Right forelimb (tissue), 1 donor: ENCODE results near the gene GRM3.
"Not testable (repeated sequence)": the region's sequence is repeated elsewhere in the genome, so short reads cannot be mapped to it uniquely, and the experiment has no call there.

Experiments used
- DNase-seq: peaks from one replicate; pipeline ENCODE4 v3.0.0-alpha.2; 2018

GRM3 gene

DNA sequence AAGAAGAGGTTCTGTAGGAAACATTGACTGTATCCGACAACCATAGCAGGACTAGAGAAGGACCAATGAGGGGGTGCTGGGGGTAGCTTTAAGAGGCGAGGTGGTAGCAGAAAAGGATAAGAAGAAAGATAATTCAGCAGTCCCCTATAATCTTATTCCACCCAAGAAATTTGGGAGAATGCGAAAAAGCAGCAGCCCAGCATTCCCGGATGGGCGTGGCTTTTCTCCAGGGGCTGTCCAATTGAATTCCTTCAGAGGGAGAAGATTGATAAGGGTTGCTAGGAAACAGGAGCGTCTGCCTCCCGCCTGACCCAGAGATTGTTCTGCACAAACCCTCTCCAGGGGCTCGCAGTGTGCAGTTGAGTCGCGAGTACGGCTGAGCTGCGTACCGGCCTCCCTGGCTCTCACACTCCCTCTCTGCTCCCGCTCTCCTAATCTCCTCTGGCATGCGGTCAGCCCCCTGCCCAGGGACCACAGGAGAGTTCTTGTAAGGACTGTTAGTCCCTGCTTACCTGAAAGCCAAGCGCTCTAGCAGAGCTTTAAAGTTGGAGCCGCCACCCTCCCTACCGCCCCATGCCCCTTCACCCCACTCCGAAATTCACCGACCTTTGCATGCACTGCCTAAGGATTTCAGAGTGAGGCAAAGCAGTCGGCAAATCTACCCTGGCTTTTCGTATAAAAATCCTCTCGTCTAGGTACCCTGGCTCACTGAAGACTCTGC lies at the start of gene GRM3:
Gene GRM3 (plus strand): TSS at position 349 of the 721 bp plus-strand sequence. CDS start 121,237 bp downstream, outside the sequence.
- peak; percentile 48 for DNase-seq

DNA sequence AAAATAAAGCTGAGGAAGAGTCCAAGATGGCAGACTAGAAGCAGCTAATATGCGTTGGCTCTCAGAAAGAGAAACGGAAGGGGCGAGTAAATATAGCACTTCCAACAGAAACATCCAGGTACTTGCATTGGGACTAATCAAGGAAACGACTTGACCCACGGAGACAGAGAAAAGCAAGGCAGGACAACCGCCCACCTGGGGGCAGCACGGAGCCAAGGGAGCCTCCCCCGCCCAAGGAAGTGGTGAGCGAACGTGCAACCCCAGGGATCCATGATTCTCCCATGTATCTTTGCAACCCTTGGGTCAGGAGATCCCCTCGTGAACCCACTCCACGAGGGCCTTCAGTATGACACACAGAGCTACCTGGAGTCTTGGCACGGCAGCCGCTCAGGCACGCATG lies 45.4 kb upstream of the GRM3 start:
- no peak for DNase-seq

DNA sequence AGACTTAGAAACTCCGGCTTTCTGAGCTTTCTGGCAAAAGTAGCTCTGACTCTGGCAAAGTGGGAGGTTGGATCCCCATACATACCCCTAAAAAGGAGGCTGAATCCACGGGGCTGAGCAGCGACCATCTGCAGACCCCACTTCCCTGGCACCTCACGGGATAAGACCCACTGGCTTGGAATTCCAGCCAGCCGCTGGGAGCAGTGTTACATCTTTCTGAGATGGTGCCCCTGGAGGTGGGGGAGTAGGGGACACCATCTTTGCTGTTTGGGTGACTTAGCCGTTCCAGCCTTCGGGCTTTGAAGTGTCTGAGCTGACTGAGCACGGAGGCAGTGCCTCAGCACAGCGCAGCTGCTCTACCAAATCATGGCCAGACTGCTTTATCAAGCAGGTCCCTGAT lies 45.0 kb upstream of the GRM3 start:
- no peak for DNase-seq

DNA sequence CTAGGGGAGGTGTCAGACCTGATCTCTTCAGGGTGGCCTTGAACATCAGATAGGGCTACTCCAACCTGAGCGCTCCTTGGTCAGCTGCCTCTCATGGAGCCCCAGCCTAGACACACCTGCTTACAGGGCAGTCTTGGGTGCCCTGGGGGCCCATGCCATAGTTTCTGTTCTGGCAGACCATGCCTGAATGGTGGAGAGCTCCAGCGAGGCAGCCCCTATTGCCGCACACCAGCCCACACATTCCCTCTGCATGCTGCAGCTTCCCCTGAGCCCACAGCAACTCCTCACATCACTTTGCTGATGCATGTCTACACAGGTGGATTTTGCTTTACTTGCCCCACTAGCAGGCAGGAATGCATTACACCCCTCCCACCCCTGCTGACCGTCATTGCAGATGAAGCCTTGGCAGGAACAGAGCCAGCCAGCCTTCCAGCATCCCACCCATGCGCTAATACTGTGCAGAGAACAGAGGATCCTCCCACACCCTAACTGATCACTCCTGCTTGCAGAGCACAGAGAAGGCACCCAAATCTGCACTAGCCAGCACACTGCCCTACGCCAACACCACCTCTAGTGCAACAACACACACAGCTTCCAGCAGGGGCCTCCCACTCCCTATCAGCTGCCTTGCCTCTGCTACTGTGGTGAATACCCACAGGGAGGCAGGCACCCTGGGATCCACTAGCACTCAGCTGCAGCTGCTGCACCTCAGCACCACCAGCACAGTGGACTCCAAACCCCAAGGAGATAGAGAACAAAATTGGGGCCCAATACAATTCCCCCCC lies 43.0 kb upstream of the GRM3 start:
- DNase-seq = no peak

DNA sequence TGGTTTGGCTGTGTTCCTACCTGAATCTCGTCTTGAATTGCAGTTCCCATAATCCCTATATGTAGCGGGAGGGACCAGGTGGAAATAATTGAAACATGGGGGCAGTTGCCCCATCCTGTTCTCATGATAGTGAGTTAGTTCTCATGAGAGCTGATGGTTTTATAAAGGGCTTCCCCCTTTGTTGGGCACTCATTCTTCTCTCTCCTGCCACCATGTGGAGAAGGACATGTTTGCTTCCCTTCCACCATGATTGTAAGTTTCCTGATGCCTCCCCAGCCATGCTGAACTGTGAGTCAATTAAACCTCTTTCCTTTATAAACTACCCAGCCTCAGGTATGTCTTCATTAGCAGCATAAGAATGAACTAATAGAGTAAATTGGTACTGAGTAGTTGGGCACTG lies 28.0 kb upstream of the GRM3 start:
- not testable (repeated sequence) for DNase-seq

DNA sequence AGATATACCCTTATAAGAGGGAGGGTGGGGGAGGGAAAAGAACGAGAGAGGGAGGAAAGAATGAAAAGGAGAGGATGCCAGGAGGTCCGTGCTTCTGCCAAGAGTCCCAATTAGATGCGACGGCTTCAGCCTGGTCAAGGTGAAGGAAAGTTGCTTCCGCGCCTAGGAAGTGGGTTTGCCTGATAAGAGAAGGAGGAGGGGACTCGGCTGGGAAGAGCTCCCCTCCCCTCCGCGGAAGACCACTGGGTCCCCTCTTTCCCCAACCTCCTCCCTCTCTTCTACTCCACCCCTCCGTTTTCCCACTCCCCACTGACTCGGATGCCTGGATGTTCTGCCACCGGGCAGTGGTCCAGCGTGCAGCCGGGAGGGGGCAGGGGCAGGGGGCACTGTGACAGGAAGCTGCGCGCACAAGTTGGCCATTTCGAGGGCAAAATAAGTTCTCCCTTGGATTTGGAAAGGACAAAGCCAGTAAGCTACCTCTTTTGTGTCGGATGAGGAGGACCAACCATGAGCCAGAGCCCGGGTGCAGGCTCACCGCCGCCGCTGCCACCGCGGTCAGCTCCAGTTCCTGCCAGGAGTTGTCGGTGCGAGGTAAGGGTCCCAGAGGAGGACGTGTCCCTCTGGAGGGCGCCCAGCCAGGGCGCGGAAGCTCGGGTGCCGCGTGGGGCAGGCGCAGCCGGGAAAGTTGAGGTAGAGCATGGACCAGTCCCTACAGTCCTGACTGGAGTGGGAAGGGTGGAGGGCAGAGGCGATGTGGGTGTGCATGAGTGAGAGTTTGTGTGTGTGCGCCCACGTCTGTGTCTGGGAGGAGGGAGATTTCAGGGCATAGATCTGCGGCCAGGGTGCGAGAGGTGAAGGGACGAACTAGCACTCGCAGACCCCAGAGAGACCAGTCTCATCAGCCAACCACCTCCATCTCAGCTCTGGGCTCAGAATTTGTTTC lies 844 bp downstream of the GRM3 start:
- no peak for DNase-seq

DNA sequence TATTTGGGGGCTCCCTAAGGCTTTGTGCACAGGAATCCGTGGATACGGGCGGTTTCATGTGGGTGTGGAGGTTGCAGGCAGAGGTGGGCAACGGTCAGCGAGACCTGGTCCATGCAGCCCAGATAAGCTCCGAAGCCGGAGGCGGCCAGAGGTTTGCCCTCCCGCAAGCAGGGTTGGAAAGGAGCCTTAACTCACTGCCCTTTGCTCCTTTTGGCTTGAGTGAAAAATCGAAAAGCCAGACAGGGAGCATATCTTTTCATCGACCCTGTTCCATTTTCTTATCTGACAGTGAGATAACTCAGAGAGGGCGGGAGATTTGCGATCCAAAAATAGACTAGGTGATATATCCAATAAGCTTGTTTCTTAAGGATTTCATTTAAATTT lies 1.5 kb downstream of the GRM3 start:
- DNase-seq = no peak

DNA sequence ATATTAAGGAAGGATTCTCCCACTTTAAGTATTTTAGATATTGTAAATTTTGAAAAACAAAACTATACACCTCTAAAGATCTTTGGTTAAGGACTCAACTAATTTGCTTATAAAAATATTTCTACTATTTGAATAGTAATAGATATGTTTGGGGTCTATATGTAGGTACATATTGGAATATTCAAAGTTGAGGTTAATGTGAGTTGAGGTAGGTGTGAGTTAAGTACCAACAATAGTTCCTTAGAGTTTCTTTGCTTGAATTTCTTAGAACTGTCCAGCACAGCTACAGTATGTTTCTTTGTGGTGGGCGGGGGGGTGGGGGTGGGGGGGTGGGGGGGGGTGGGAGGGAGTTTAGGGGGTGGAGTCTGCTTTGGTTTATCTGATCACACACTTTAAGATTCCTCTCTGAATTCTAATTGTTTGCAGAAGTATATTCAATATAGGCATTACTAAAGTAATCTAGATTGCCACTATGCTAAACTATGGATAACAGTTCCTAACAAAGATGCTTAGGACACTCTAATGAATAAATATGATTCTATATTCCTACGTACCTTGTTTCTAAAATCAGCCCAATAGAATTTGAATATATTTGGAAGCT lies 2.1 kb downstream of the GRM3 start:
- DNase-seq = no peak

DNA sequence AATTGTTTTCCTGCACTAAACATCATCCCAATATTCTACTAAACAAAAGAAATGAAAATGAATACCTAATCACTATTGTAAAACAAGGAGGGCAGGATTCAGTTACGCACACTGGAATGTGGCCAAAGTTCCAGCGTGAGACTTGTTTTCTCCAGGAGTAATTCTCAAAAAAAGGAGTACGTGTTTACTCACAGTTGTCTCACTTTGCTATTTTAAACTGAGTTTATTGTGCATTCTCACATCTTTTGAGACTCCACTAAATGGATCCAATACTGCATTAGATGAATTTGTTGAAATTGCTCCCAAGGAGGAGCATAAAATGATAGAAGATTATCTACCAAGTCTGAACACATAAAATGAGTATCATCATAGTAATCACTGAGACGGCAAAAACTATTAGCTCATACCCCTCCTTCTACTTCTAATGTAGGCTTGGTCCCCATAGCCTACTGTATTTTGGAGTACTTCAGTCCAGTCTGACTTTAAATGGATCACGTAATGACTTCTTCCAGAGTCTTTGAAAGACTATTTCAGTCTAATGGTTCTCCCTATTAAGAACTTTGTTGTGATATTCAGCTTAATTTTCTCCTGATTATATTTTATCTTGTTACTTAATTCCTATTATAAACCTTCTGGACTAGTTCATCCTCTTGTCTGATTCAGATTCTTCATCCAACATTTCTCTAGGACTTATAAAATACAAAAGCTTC lies 3.8 kb downstream of the GRM3 start:
- no peak for DNase-seq

DNA sequence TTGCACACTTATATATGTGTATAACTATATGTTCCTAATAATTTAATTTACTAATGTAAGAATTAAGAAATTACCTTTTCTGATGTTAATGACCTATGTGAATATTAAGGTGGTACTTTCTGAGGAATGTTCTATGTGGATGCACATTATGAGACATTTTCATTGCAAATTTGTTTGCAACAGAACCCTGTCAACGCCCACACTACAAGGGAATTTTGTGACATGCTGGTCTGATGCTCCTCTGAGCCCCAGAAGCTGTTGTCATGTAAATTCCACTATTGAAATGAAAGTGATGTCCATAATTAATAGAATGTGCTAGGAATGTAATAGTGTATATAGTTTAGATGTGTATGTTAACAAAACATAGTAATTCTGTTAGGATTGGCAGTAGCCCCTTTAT lies 4.5 kb downstream of the GRM3 start:
- no peak for DNase-seq

DNA sequence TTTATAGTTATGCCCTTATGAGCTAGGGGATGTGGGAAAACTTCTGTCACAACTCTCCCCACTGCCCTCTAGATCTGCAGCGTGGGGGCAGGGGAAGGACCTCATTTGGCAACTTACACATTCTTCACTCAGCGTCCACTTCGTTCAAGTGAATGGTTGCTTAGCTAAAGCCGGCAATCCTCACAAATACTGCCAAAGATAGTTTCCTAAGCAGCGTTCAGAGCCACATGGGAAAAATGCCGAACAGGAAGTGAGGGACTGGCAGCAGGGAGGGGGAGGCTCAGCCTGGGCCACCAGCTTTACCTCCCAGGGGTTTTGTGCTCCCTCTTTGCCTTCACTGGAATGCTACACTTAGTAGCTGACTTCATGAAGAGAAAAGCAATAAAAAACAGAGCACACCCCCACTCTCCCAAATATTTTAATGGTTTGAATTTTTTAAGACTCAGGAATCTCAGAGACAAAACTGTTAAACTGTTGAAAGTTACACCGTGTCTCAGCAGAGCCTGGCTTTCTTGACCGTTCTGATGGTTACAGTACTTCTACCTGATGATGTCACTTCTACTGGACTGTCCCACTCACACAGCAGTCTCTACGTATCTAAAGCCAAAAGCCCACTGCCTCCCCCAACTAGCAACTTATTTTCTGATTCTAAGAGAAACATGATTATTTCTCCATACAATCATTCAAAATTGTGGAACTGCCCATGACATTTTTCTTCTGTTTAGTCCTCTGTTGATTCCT lies 10.4 kb downstream of the GRM3 start:
- no peak for DNase-seq

DNA sequence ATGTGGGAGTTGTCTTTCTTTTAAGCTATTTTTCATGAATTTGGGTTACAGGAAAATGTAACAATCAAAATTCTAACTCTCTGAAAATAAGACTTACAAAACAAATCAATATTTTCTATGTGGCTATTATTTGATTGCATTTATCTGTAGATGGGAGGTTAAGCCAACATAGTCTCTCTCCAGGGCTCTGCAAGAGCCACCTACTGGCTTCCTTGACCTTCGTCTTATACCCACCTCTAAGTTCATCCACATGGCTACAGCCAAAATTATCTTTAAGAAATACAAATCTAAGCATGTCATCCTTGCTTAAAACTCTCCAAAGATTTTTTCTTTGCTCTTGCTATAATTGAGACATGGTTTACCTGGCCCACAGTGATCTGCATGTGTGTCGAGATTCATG lies 14.2 kb downstream of the GRM3 start:
- DNase-seq = no peak

DNA sequence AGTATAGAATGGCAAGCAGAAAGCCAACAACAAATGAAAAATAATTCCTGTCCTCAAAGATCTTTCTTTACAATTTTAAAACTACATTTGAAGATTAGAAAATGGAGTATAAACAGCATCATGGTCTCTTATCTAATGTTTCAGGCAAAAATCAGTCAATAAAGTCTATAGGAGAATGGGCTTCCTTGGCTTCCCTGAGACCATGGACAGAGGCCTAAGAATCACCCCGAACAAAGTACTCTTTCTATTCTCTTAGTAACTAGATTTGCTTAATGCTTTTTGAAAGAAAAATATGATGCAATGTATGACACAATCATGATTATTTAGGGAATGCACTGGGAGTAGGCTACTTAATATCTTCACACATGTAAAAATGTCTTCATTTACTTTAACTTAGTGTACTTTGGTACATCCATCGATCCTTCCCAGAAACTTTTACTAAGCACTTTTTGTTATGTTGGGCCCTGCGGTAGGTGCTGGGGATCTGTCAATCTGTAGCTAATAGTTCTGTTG lies 17.3 kb downstream of the GRM3 start:
- DNase-seq = no peak

DNA sequence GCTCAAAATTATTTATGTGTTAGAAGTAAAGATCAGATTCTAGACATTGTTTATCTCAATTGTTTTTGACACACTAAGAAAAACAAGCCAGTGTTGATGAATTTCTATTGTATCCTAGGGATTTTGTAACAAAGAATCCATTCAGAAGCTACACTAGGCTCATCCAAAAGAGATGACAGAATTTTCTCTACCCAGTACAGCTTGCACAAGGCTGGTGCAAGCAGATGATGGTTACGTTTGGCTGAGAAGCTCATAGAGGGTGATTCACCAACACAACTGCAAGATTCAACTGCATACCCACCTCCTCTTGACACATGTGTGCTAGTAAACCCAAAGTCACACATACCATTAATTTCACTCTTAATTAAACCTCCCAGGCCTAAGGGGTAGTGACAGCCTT lies 20.8 kb downstream of the GRM3 start:
- no peak for DNase-seq

DNA sequence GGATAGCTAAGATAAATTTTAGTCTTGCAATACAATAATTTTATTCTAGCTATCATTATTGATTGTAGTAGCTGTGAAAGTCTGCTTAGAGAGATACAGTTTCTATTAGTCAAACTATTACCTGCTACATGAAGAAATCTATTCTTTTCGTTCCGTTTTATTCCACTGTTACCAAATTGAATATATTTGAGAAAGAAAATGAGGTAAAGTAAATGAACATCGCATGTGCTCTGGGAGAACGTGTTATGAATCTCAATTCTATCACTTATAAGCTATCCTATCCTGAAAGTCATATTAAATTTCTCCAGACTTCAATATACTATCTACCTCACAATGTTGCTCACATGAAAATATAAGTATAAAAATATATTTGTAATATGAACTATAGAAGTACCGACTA lies 21.3 kb downstream of the GRM3 start:
- DNase-seq = no peak

DNA sequence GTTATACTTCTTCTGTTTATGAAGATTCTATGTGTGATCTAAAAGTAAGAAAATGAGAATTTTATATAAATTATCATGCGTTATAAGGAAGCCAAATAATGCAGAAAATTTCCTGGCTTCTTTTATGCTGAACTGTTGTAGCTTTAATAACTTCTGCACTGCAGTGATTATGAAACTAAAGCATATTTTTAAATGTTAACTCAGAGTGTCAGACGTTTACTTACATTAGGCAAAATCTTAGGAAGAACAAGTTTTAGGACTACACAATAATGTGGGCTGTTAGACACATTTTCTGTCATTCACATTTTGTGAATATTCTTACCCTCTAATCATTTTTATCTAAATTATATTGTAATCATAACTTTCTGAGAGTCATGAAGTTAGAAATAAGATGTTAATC lies 22.0 kb downstream of the GRM3 start:
- DNase-seq = no peak

DNA sequence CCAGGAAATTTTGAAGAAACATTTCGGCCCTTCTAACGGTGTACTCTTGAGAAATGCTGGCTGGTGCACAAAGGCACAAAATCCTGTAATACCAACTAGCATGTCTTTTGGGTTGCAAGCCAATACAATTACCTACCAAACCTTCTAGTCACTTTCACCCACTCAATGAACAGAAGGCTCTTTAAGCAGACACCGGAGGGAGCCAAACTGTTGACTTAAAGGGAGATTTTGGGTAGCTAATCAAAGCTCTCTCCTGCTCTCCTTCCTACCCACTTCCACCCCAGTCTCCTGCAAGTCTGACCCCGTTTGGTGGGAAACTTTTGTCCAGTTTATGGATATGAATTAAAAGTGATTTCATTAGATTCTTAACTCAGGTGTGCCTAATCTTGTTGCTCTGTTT lies 24.0 kb downstream of the GRM3 start:
- no peak for DNase-seq

DNA sequence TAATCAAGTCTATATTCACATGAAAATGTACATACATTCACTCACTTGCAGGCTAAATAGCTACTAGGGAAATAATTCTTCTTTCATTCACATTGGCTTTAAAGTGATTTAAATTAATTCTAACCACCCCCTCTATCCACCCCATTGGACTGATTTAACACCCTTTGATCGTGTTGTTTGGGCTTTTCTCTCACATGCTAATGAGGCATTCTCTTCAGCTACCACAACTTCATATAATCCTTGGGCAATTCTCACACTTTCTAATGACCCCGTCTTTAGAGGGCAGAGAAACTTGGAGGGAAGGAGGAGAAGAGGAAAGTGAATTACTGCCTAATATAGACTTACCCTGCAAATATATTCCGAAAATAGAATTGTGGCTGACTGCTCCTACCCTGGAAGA lies 24.6 kb downstream of the GRM3 start:
- no peak for DNase-seq

DNA sequence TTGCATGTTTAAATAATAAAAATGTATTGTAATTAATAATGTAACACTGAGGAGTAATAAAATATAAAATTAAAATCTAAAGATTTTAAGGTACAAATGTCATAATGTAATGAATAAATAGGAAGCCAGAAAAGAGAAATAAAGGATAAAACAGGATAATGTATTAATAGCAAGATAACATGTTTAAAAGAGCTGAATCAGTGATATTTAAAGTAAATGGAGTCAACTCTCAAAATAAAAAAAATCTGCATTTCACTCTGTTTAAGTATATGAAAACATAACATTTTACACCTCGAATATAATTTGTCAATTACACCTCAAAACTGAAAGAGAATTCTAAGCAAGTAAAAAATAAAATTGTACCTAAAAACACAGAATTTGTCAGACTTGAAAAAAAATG lies 44.1 kb downstream of the GRM3 start:
- DNase-seq = no peak

DNA sequence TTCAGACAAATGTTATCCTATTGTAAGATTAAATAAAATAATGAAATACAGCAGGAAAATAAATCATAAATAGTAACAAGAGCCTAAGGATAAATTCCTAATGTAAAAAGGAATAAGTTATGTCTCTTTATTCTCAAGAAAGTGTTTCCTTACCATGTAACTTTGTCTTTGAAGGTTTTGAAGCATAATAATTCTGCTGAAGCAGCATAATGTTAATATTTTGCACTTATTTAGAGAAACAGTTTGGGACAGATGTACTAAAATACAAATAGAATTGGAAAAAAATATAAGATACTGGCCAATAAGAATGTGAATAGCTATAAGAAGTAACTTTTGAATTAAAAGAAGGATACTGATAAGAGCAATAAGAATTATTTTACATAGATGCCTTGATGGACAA lies 45.7 kb downstream of the GRM3 start:
- DNase-seq = no peak

DNA sequence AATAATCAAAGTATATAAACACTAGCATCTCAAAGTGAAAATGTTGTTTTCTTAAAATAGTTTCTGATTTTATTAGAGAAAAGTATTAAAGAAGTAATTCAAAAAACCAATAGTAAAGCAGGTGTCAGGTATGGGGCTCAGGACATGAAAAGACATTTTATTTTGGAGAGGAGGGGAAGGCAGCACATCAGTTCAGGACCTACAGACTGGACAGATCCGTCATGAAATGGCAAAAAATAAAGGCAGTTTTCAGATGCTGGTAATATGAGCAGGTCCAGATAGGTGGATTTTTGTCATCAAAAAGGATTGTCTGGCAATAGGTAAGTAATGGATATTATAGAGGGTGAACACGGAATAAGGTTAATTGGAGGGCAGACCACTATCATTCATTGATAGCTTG lies 49.0 kb downstream of the GRM3 start:
- DNase-seq = no peak
